HUES6 (cell line): ENCODE measurements around the gene TENM3.

ENCODE experiments used
- H3K27ac ChIP-seq: 2 replicates; pipeline ENCODE4 v1.7.0; 2013; ENCODE audit warnings: low read depth, mild to moderate bottlenecking, low read length, inconsistent platforms
- H3K27me3 ChIP-seq: 2 replicates; pipeline ENCODE4 v1.6.1; 2013; ENCODE audit warnings: low read length; ENCODE audit not compliant: control insufficient read depth, insufficient read depth
- H3K36me3 ChIP-seq: 2 replicates; pipeline ENCODE4 v1.6.1; 2013; ENCODE audit warnings: low read length; ENCODE audit not compliant: control insufficient read depth, insufficient read depth
- H3K4me1 ChIP-seq: 2 replicates; pipeline ENCODE4 v1.6.1; 2013; ENCODE audit warnings: low read length; ENCODE audit not compliant: control insufficient read depth, insufficient read depth
- H3K4me3 ChIP-seq: 2 replicates; pipeline ENCODE4 v1.5.1; 2013; ENCODE audit warnings: low read depth, low read length
- H3K9ac ChIP-seq: one replicate; pipeline ENCODE4 v1.6.1; 2013; ENCODE audit warnings: mild to moderate bottlenecking, low read length
- H3K9me3 ChIP-seq: 2 replicates; pipeline ENCODE4 v1.6.1; 2013; ENCODE audit warnings: low read depth, low read length; ENCODE audit not compliant: control insufficient read depth, insufficient read depth

The TENM3 gene

DNA sequence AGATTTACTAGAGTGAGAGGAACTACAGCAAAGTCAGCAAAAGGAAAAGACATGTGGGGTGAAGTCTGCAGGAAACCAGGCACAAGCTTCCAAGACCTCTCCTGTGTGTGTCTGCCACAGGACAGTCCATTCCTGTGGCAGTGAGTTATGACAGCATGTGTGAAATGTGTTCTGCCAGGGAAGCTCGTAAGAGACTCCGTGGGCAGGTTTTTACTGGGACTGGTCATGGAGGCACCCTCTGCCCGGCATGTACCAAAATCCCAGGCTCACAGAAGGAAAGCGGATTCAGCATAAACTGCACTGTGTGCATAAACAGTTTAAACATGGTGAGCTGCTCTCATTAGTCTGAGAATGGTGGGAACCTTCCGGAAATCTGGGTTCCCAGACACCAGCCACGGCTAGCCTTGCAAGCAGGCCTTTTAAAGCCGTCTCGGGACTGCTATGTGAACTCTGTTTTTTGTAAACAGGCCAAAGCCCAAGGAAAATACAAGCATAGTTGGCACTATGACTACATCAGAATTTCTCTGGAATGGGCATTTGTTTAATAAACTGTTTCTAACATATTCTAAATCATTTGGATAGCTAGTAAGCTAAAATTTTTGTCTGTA, 288.5 kb downstream of the TENM3 start:
- no peaks in the 10 kb centered on the region for H3K9me3 ChIP-seq
- no peaks in the 10 kb centered on the region for H3K36me3 ChIP-seq
- no peak overlapping the region for H3K27ac ChIP-seq
- no peak overlapping the region for H3K4me3 ChIP-seq
- no peaks in the 10 kb centered on the region for H3K27me3 ChIP-seq
- H3K9ac ChIP-seq: no peak overlapping the region
- H3K4me1 ChIP-seq: peaks cover 33% of the 10 kb centered on the region

DNA sequence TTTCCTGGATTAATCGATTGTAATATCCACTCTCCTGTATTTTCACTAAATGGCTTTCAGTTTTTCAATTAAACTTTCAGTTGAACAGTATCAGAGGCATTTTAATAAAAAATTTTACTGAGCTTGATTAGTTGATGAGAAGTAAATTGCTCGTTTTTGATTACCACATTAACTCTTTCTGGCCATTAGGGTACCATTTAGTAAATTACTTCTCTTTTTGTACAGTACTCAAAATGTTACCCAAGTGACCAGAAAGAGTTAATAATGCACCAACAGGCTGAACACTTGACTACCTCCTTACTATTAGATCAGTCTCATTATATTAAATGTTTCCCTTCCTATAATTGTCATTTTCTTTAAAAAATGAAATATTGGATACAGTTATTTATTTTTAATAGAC, 289.2 kb downstream of the TENM3 start:
- H3K27ac ChIP-seq: no peak overlapping the region
- no peaks in the 10 kb centered on the region for H3K9me3 ChIP-seq
- H3K4me3 ChIP-seq: no peak overlapping the region
- H3K27me3 ChIP-seq: no peaks in the 10 kb centered on the region
- no peak overlapping the region for H3K9ac ChIP-seq
- peaks cover 40% of the 10 kb centered on the region for H3K4me1 ChIP-seq
- no peaks in the 10 kb centered on the region for H3K36me3 ChIP-seq

DNA sequence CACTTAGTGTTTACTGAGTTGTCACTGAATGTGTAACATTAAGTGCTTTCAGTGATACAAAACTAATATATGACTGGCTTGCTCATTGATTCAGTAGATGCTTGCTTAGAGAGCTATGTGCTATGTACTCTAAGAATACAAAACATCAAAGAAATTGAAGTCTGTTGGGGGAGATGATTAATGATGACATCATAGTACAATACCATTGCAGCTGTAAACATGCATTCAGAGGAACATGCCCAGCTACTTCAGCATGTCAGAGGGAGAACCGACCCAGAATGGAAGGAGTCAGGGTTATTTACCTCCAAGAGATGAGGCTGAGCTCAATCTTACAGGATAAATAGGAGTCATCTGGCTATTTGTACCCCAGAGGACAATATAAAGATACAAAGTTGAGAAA, 290.8 kb downstream of the TENM3 start:
- H3K9ac ChIP-seq: no peak overlapping the region
- H3K9me3 ChIP-seq: no peaks in the 10 kb centered on the region

DNA sequence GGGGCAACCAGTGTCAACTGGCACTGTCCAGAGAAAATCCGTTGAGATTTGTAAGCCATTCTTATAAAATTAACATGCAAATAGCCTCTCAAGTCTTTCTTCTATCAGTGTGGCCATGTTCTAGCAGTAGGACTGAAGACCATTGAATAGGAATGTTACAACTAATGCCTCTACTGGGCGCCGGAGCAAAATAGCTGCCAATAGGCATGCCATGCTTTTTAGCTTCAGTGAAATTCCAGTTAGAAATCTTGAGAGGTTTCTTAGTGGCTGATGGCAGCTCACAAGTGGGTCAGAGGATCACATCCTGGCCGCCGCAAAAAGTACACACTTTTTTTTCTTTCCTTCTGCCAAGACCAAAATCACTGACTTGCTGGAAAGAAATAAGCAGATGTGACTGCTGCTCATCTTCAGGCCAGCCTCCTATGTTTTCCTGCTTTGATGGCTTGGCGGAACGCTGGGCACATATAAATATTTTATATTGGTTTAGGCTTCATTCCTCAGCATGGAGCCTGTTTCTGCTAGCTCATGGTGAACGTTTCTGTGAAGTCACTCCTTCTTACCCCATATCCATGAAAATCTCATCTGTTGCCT, 293.1 kb downstream of the TENM3 start:
- H3K36me3 ChIP-seq: no peaks in the 10 kb centered on the region
- no peaks in the 10 kb centered on the region for H3K9me3 ChIP-seq
- no peak overlapping the region for H3K27ac ChIP-seq
- H3K27me3 ChIP-seq: no peaks in the 10 kb centered on the region
- H3K4me1 ChIP-seq: peaks cover 34% of the 10 kb centered on the region
- H3K4me3 ChIP-seq: no peak overlapping the region
- H3K9ac ChIP-seq: no peak overlapping the region

More for the DNA sequence above, 290.8 kb downstream of the TENM3 start:
- Histone ChIP-seq H3K27me3 (no peaks in the 10 kb centered on the region), H3K27ac (no peak overlapping the region), H3K4me3 (no peak overlapping the region), H3K36me3 (no peaks in the 10 kb centered on the region), H3K4me1 (peaks cover 53% of the 10 kb centered on the region)

DNA sequence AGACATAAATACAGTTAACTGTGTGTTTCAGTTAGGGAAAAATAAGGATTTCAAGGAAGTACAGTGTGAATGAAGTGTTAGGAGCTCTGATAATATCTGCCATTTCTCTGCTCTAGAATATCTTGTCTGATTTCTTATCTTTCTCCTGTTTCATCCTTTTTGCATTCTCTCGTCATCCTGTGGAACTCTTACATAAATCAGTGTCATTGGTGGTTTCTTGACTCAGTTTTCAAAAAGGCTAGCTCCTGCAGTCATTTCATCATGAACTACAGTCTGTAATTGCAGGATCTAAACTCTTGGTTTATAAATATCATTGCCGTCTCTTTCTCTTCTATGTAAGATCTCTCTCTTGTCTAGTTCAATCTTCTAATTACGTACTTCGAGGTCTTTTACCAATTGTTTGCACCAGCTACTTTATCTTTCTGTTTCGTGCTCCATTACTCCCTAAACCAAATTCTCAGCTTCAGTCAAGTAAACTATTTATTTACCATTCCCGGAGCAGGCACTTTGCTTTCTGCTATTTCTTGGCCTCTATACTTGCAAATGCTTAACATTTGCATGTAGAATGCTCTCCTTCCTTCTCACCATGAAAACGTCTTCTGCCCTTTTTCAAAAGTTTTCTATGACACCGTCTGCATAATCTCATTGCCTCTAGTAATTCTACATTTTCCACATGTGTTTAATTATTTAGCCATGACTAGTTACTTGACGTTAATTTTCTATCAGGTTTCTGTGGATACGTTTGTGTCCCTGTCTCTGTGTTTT, 294.0 kb downstream of the TENM3 start:
- Histone ChIP-seq H3K36me3 (no peaks in the 10 kb centered on the region), H3K9ac (no peak overlapping the region), H3K9me3 (no peaks in the 10 kb centered on the region), H3K27me3 (no peaks in the 10 kb centered on the region), H3K27ac (peak overlapping the region; percentile 22; the same call in 1 of the 2 replicates), H3K4me3 (peak overlapping the region; percentile 29), H3K4me1 (peaks cover 29% of the 10 kb centered on the region)

DNA sequence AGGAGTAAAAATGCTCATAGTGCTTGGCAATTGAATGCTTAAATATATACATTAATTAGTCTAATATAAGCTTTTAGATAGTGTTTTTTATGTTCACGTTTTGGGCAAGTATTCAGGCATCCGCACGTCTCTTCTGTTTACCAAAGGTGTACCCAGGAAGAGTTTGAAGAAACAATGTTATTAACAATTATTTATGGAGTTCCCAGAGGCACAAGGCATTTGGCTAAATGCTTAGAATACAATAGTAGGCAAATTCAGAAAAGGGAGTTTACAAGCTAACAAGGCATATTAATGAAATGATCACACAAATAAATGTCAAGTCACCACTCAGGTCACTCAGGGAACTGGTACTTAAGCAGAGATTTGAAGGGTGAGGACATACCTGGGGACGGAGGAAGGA, 294.8 kb downstream of the TENM3 start:
- H3K4me3 ChIP-seq: no peak overlapping the region
- H3K27ac ChIP-seq: no peak overlapping the region
- H3K27me3 ChIP-seq: no peaks in the 10 kb centered on the region
- H3K9ac ChIP-seq: no peak overlapping the region
- H3K36me3 ChIP-seq: no peaks in the 10 kb centered on the region
- peaks cover 29% of the 10 kb centered on the region for H3K4me1 ChIP-seq
- H3K9me3 ChIP-seq: no peaks in the 10 kb centered on the region

DNA sequence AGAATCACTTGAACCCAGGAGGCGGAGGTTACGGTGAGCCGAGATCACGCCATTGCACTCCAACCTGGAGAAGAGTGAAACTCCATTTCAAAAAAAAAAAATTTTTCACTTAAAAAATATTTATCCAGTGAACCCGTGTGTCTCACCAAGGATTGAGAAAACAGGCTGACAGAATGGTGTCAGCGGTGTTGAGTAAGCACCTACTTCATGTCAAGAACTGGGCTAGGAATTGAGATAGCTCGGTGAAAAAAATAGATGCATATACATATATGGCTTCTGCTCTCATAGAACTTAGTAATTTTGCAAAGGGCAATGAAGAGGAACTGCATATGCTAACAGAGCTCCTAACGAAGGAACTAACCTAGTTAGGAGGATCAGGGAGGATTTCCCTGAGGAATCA, 297.3 kb downstream of the TENM3 start:
- Histone ChIP-seq H3K9ac (no peak overlapping the region), H3K27ac (no peak overlapping the region), H3K27me3 (no peaks in the 10 kb centered on the region), H3K4me1 (peaks cover 29% of the 10 kb centered on the region), H3K36me3 (no peaks in the 10 kb centered on the region), H3K4me3 (no peak overlapping the region), H3K9me3 (no peaks in the 10 kb centered on the region)

DNA sequence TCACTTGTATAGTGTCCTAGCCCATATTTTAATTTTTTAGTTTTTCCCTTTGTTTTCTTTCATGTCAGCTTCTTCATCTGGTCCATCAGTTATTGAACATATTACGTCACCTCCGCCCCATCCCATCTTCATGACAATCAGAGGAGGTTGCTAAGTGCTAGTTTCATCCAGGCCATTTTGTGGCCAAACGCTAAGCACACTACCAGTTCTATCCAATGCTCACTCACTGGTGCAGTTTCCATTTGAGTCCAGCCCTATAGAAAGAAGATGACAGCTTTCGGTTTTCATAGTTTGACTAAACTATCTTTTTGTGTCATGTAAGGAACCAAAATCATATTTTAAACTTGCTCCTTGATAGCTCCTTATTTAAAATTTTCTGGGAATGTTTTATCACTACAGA, 304.2 kb downstream of the TENM3 start:
- Histone ChIP-seq H3K4me1 (peaks cover 19% of the 10 kb centered on the region), H3K27ac (no peak overlapping the region), H3K9me3 (no peaks in the 10 kb centered on the region), H3K27me3 (no peaks in the 10 kb centered on the region), H3K9ac (no peak overlapping the region), H3K36me3 (no peaks in the 10 kb centered on the region), H3K4me3 (no peak overlapping the region)

DNA sequence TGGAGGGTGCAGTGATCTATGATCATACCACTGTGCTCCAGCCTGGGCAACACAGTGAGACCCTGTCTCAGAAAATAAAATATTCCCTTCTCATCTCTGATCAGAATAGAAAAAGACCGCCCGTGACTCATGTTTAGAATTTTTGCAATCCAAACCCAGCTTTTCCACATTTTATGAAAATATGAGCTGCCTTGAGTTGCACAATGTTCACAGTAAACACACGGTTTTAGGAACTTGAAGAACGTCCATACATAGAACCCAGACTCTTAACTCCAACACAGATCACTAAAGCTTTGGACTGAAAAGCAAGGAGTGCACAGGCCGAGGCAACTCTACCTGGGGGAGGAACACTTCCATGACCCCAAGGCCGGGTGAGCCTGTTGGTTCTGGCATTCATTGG, 305.0 kb downstream of the TENM3 start:
- Histone ChIP-seq H3K36me3 (no peaks in the 10 kb centered on the region), H3K4me3 (no peak overlapping the region), H3K27me3 (no peaks in the 10 kb centered on the region), H3K9me3 (no peaks in the 10 kb centered on the region), H3K4me1 (peaks cover 19% of the 10 kb centered on the region), H3K27ac (no peak overlapping the region), H3K9ac (no peak overlapping the region)

DNA sequence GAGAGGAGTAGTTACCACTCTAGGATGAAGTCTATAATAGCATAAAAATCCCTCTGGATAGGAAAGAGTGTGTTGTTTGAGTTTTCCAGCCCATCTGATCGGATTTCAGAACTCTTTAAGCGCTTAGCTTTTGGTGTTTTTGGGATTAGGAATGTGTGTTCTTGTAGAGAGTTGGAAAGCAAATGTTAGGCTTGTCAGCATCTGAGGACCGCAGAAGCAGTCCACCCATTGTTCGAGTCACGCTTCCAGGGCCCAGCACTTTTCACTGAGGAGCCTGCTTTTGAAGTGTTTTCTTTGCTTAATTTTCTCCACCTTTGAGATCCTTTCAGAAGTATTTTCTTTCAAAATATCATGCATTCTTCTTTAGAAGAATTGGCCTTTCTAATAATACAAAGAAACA, 306.2 kb downstream of the TENM3 start:
- Histone ChIP-seq H3K27ac (no peak overlapping the region), H3K9me3 (no peaks in the 10 kb centered on the region), H3K4me3 (no peak overlapping the region), H3K4me1 (peaks cover 28% of the 10 kb centered on the region), H3K9ac (no peak overlapping the region), H3K27me3 (no peaks in the 10 kb centered on the region), H3K36me3 (no peaks in the 10 kb centered on the region)

DNA sequence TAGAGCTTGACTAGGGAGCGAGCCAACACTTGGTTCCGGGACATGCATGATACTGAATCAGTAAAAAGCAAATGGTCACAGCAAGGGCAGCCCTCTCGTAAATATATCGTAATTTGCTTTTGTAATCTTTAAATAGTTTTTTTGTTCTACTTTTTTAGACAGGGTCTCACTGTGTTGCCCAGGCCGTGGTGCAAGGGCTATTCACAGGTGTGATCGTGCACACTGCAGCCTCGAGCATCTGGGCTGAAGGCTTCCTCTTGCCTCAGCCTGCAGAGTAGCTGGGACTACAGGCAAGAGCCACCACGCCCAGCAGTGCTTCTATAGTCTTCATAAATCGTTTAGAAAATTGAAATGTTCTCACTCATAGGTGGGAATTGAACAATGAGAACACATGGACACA, 309.7 kb downstream of the TENM3 start:
- no peaks in the 10 kb centered on the region for H3K27me3 ChIP-seq
- H3K9me3 ChIP-seq: no peaks in the 10 kb centered on the region
- no peak overlapping the region for H3K9ac ChIP-seq
- peaks cover 62% of the 10 kb centered on the region for H3K4me1 ChIP-seq
- H3K27ac ChIP-seq: no peak overlapping the region
- no peak overlapping the region for H3K4me3 ChIP-seq
- H3K36me3 ChIP-seq: no peaks in the 10 kb centered on the region
